Measurements from ENCODE around the gene CACNA2D2. TPM values are rescaled to one million over a fixed set of nuclear protein-coding genes. Genes with fewer than 3 reads are reported as not detected.

The CACNA2D2 gene
- total RNA-seq, 1 experiment from 2014 or later = 22.0 TPM

GRCh38 chr3:50478051-50478450 lies 25.4 kb downstream of the CACNA2D2 start:
- Mint-ChIP-seq H3K27ac (no peak overlapping the region), H3K4me3 (no peak overlapping the region), H3K36me3 (peaks cover 3% of the 10 kb centered on the region; the same call in 1 of the 2 replicates), H3K27me3 (ENCODE audit: low read depth) (no peaks in the 10 kb centered on the region; the same call in 1 of the 2 replicates), H3K9me3 (no peaks in the 10 kb centered on the region), H3K4me1 (peaks cover 28% of the 10 kb centered on the region)
- ATAC-seq (no peak), DNase-seq (ENCODE audit: low spot score) (no peak)
- TF ChIP-seq ZNF416 (CRISPR knock-in tag; IDR thresholded peaks at IDR 0.05) = no peak
- TF ChIP-seq EMX1 (CRISPR knock-in tag; IDR thresholded peaks at IDR 0.05) = no peak
- TF ChIP-seq TP53 (CRISPR knock-in tag; IDR thresholded peaks at IDR 0.05) = no peak
- CTCF ChIA-PET = no interaction called here
- POLR2A ChIA-PET = no interaction called here

GRCh38 chr3:50475348-50475747 lies 28.1 kb downstream of the CACNA2D2 start:
- H3K4me1 Mint-ChIP-seq = peaks cover 7% of the 10 kb centered on the region
- DNase-seq (ENCODE audit: low spot score) (no peak), ATAC-seq (no peak)
- peaks cover 3% of the 10 kb centered on the region; the same call in 1 of the 2 replicates for H3K36me3 Mint-ChIP-seq
- ChIA-PET POLR2A (no interaction called here), CTCF (interaction anchor here (1.3 kb wide), 1 partner anchor 40 kb away, joined by 4 read pairs; no protein-coding TSS in a partner anchor)
- no peak overlapping the region for H3K4me3 Mint-ChIP-seq
- H3K27ac Mint-ChIP-seq = no peak overlapping the region
- H3K9me3 Mint-ChIP-seq = no peaks in the 10 kb centered on the region
- no peak for TF ChIP-seq MXD4 (CRISPR knock-in tag; IDR thresholded peaks at IDR 0.05; ENCODE audit: borderline replicate concordance)
- TF ChIP-seq JUN (CRISPR knock-in tag; IDR thresholded peaks at IDR 0.05) = no peak
- no peak for TF ChIP-seq JAZF1 (CRISPR knock-in tag; IDR thresholded peaks at IDR 0.05)
- no peak for TF ChIP-seq ATF6 (CRISPR knock-in tag; IDR thresholded peaks at IDR 0.05)
- no peak for TF ChIP-seq PREB (CRISPR knock-in tag; IDR thresholded peaks at IDR 0.05; ENCODE audit: borderline replicate concordance)
- TF ChIP-seq MLX (CRISPR knock-in tag; IDR thresholded peaks at IDR 0.05) = no peak
- TF ChIP-seq FOXP4 (CRISPR knock-in tag; IDR thresholded peaks at IDR 0.05) = no peak
- TF ChIP-seq NFATC4 (CRISPR knock-in tag; IDR thresholded peaks at IDR 0.05) = no peak
- no peaks in the 10 kb centered on the region; the same call in 1 of the 2 replicates for H3K27me3 Mint-ChIP-seq (ENCODE audit: low read depth)

- ChIA-PET POLR2A (no interaction called here), CTCF (interaction anchor here (0.7 to 1.3 kb wide), 3 partner anchors 39 to 67 kb away, joined by 3 to 4 read pairs (median 3); no protein-coding TSS in a partner anchor)
- no peak for TF ChIP-seq RELA (CRISPR knock-in tag; IDR thresholded peaks at IDR 0.05; ENCODE audit: borderline replicate concordance)
- no peak for TF ChIP-seq ELF4 (CRISPR knock-in tag; IDR thresholded peaks at IDR 0.05; ENCODE audit: low read depth)
- TF ChIP-seq SP1 (CRISPR knock-in tag; conservative IDR thresholded peaks at IDR 0.05) = no peak
- TF ChIP-seq FOXP1 (CRISPR knock-in tag; IDR thresholded peaks at IDR 0.05; ENCODE audit: borderline replicate concordance) = no peak
- no peak for TF ChIP-seq AR (CRISPR knock-in tag; IDR thresholded peaks at IDR 0.05)
- TF ChIP-seq E2F1 (CRISPR knock-in tag; IDR thresholded peaks at IDR 0.05) = no peak
- no peak for TF ChIP-seq NFE2L1 (CRISPR knock-in tag; IDR thresholded peaks at IDR 0.05)
- no peak for TF ChIP-seq ZNF416 (CRISPR knock-in tag; IDR thresholded peaks at IDR 0.05)
- no peak for TF ChIP-seq MLX (CRISPR knock-in tag; IDR thresholded peaks at IDR 0.05)
- TF ChIP-seq ZNF232 (CRISPR knock-in tag; IDR thresholded peaks at IDR 0.05) = no peak
- TF ChIP-seq OVOL2 (CRISPR knock-in tag; IDR thresholded peaks at IDR 0.05; ENCODE audit: borderline replicate concordance) = no peak
- peaks cover 2% of the 10 kb centered on the region for H3K4me1 Mint-ChIP-seq
- no peak for ATAC-seq
- no peak for DNase-seq (ENCODE audit: low spot score)
- no peaks in the 10 kb centered on the region for H3K9me3 Mint-ChIP-seq
- no peaks in the 10 kb centered on the region; the same call in 1 of the 2 replicates for H3K27me3 Mint-ChIP-seq (ENCODE audit: low read depth)
- peaks cover 3% of the 10 kb centered on the region; the same call in 1 of the 2 replicates for H3K36me3 Mint-ChIP-seq
- H3K4me3 Mint-ChIP-seq = no peak overlapping the region
- H3K27ac Mint-ChIP-seq = no peak overlapping the region
These were observed 28.7 kb downstream of the CACNA2D2 start for GRCh38 chr3:50474717-50475116.
